Inflammatory macrophage treated with lipopolysaccharide for 1 hour (primary cell): ENCODE data around the gene FGGY.
"Not testable (repeated sequence)": the region's sequence is repeated elsewhere in the genome, so short reads cannot be mapped to it uniquely, and the experiment has no call there.

Source experiments
- DNase-seq, 2 donors: peaks; one replicate each; pipeline ENCODE4 v3.0.0-alpha.2; 2020 to 2022

FGGY gene

GRCh38 chr1:59494145-59494833 lies 197.4 kb downstream of the FGGY start:
- peak; percentile 55 to 64 for DNase-seq

- not testable (repeated sequence) for DNase-seq
These were observed 199.3 kb downstream of the FGGY start for GRCh38 chr1:59496156-59496555.

DNA sequence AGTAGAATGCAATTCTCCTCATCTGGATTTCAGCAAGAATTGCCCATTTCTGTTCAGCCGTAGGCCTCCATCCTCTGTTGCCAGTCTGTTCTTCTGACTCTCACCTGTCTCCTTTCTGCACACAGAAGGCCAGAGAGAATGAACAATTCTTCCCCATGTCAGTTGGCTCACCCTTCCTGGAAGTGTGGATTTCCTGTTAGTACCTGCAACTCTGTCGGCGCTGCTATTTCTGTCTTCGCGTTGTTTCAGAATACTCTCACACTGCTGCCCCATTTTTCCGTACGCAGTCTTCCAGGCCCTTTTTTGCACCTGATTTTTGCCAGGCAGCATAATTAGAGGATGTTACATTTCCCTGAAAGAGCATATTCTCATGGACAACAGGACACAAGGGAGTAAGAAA lies 200.7 kb downstream of the FGGY start:
- DNase-seq: no peak

DNA sequence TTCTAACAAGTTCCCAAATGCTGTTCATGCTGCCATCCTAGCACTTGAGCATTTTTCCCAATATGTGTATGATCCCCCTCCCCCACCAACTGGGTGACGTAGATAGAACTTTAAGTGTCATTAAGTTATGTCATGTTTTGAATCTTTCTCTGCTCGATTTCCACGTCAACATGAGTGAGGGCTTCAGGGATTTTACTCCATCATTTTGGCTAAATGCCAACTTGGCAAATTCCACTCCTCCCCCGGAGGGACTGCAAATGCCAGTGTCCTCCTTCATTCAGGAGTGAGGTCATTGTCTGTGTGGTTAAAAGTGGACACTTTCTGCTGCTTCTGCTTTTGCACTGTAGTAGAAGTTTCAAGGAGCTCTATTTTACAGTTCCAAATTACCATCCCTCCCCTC lies 201.7 kb downstream of the FGGY start:
- peak; percentile 79 to 83 for DNase-seq

- no peak for DNase-seq
These were observed 202.5 kb downstream of the FGGY start for GRCh38 chr1:59499273-59499942.

GRCh38 chr1:59499943-59500569 lies 203.2 kb downstream of the FGGY start:
- DNase-seq: no peak

- DNase-seq: peak; percentile 35 to 57
These were observed 204.3 kb downstream of the FGGY start for GRCh38 chr1:59500950-59501742.

GRCh38 chr1:59502009-59502691 lies 205.3 kb downstream of the FGGY start:
- no peak for DNase-seq

DNA sequence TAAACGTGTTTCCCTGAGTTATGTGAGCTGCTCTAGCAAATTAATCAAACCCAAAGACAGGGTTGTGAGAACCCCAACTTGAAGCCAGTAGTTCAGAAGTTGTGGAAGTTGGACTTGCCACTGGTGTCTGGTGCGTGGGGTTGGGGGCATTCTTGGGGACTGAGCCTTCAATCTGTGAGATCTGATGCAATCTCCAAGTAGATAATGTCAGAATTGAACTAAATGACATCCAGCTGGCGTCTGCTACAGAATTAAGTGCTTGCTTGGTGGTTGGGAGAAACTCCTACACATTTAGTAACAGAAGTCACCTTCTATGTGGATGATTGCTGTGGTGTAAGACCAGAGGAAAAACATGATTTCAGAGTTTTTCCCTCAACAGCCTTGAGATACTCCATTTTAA lies 207.4 kb downstream of the FGGY start:
- no peak for DNase-seq

GRCh38 chr1:59505596-59506028 lies 208.7 kb downstream of the FGGY start:
- DNase-seq: no peak

DNA sequence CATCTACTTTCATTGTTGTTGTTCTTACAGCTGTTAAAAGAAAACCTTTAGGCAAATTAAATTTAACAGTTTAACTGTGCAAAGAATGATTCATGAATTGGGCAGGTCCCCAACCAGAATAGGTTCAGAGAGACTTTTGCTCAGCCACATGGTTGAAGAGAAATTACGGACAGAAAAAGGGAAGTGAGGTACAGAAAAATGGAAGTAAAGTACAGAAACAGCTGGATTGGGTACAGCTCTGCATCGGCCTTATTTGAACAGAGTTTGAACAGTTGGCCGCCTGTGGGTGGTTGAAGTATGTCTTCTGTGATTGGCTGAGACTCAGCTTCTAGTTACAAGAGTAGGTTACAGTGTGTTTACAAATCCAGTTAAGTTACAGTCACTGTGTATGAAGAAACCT lies 210.1 kb downstream of the FGGY start:
- DNase-seq: peak; percentile 78 to 83

GRCh38 chr1:59509341-59509875 lies 212.5 kb downstream of the FGGY start:
- DNase-seq: no peak

DNA sequence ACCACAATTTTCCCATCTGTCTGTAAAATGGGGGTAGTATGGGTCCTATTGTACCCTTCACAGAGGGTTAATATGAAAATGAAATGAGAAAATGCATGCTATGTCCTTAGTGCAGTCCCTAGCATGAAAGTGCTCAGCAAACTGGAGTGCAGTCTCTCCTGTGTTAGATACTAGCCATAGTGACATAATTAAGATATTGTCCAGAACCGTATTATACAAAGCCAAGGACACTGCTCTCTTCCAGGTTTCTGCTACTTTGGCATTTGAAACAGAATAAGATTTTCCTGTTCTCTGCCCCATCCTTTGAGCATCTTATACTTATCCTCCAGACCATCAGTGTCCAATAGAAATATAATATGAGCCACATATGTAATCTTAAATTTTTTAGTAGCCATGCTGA lies 213.4 kb downstream of the FGGY start:
- DNase-seq: no peak

- DNase-seq: no peak
These were observed 214.9 kb downstream of the FGGY start for GRCh38 chr1:59511476-59512465.

DNA sequence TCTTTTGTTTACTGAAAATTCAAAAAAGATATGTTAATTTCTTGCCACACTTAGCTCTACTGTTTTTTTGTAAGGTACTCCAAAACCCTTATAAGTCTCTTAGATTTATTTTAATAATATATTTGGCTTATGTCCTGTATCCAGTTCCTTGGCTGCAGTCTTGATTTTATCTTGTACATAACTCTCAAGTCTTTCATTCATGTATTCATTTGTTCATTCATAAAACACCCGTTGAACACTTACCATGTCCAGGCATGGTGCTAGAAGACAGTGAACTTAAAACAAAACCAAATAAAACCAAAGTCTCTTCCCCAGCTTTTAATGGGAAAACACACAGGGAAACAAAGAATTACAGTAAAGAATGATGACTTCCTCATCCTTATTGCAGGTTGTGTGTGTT lies 215.8 kb downstream of the FGGY start:
- no peak for DNase-seq

- no peak for DNase-seq
These were observed 217.4 kb downstream of the FGGY start for GRCh38 chr1:59514061-59514909.

GRCh38 chr1:59516881-59517280 lies 220.0 kb downstream of the FGGY start:
- no peak for DNase-seq

- no peak for DNase-seq
These were observed 223.3 kb downstream of the FGGY start for GRCh38 chr1:59520194-59520593.

GRCh38 chr1:59520827-59521418 lies 224.0 kb downstream of the FGGY start:
- DNase-seq: no peak

DNA sequence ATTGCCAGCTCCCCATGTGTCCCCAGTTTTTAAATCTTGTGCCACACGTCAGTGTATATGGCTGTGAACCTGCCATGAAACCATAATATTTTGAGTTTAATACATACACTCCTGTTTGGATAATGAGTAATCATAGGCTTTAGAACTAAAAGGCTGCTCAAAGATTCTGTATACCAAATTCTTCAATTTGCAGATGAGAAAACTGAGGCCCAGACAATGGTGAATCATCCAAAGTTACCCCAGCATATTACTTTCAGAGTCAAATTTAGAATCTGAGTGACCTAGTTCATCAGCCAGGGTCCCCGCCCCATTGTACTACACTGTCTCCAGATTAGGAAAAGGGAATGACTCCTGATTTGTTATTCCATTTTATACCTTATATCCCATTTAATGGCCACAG lies 224.6 kb downstream of the FGGY start:
- no peak for DNase-seq
